K562 (cell line): ENCODE data around the gene PPARG. TPM values are rescaled to one million over a fixed set of nuclear protein-coding genes. Genes with fewer than 3 reads are reported as not detected.
A peak's percentile ranks its signal among the peaks of the same experiment; 100 is the strongest.

Experiments
- C11orf30 ChIP-seq: fragments of 450-650 bp; IDR thresholded peaks from 2 replicates; pipeline ENCODE4 v1.6.1; 2016; ENCODE audit warnings: low read depth, mild to moderate bottlenecking
- CBX1 ChIP-seq: sonication (generic); IDR thresholded peaks from 2 replicates; pipeline ENCODE4 v1.6.1; 2016; ENCODE audit warnings: antibody characterized with exemption, low read depth, mild to moderate bottlenecking
- DMBX1 ChIP-seq: fragments of 250-450 bp; sonication (Bioruptor Pico); IDR thresholded peaks from 2 replicates; pipeline ENCODE4 v1.8.0; 2022; ENCODE audit warnings: inconsistent platforms, mild to moderate bottlenecking, moderate library complexity, borderline replicate concordance
- ETV5 ChIP-seq: sonication (generic); formaldehyde crosslinking; IDR thresholded peaks from 2 replicates; pipeline ENCODE4 v1.4.0; 2020; ENCODE audit warnings: low read depth, mild to moderate bottlenecking, missing genetic modification reagents
- GATA2 ChIP-seq: sonication (generic); formaldehyde crosslinking; IDR thresholded peaks from 2 replicates; pipeline ENCODE4 v1.4.0; 2020; ENCODE audit warnings: mild to moderate bottlenecking, missing genetic modification reagents
- GTF2B ChIP-seq: IDR thresholded peaks from 2 replicates; pipeline ENCODE4 v1.6.1; 2011; ENCODE audit not compliant: insufficient read length; ENCODE audit errors: extremely low read depth
- HMBOX1 ChIP-seq: sonication (generic); IDR thresholded peaks from 2 replicates; pipeline ENCODE4 v1.6.1; 2016
- IRF2 ChIP-seq: sonication (generic); formaldehyde crosslinking; IDR thresholded peaks from 2 replicates; pipeline ENCODE4 v1.8.1; 2022; ENCODE audit warnings: mild to moderate bottlenecking, missing genetic modification reagents
- L3MBTL2 ChIP-seq: fragments of 450-650 bp; IDR thresholded peaks from 2 replicates; pipeline ENCODE4 v1.6.1; 2016; ENCODE audit warnings: mild to moderate bottlenecking, moderate library complexity
- MITF ChIP-seq: IDR thresholded peaks from 2 replicates; pipeline ENCODE4 v1.6.1; 2014; ENCODE audit warnings: antibody characterized with exemption
- MNT ChIP-seq, 2 experiments: fragments of 450-650 bp; conservative IDR thresholded peaks; 2 replicates each; pipeline ENCODE4 v1.6.1; 2017; ENCODE audit warnings: mild to moderate bottlenecking in 2 of 2, moderate library complexity in 2 of 2
- NCOA1 ChIP-seq: fragments of 450-650 bp; IDR thresholded peaks from 2 replicates; pipeline ENCODE4 v1.6.1; 2016; ENCODE audit warnings: low read depth
- NR2C2 ChIP-seq, 2 experiments: fragments of 200-800 bp in 1 of 2; sonication (Bioruptor generic) in 1 of 2; sonication (generic) in 1 of 2; formaldehyde crosslinking in 1 of 2; IDR thresholded peaks; 2 replicates each; pipeline versions ENCODE4 v1.6.1 to v1.8.0; 2016 to 2022; ENCODE audit warnings: mild to moderate bottlenecking in 1 of 2, missing compliant biosample characterization in 1 of 2, missing genetic modification characterization in 1 of 2, missing genetic modification reagents in 1 of 2
- PCBP2 ChIP-seq: fragments of 200-400 bp; formaldehyde crosslinking; IDR thresholded peaks from 2 replicates; pipeline ENCODE4 v1.6.1; 2018; ENCODE audit warnings: low read length, low read depth, mild to moderate bottlenecking, moderate library complexity; ENCODE audit not compliant: poor library complexity, severe bottlenecking
- PRDM10 ChIP-seq: fragments of 450-650 bp; IDR thresholded peaks from 2 replicates; pipeline ENCODE4 v1.6.1; 2018; ENCODE audit not compliant: partially characterized antibody
- TAF9B ChIP-seq: fragments of 450-650 bp; IDR thresholded peaks from 2 replicates; pipeline ENCODE4 v1.6.1; 2018; ENCODE audit warnings: mild to moderate bottlenecking; ENCODE audit not compliant: partially characterized antibody
- XRCC4 ChIP-seq: IDR thresholded peaks from one replicate; pipeline ENCODE4 v1.6.1; 2011; ENCODE audit not compliant: insufficient read depth, insufficient read length; ENCODE audit errors: extremely low read depth
- ZNF79 ChIP-seq: fragments of 250-450 bp; sonication (Bioruptor Pico); IDR thresholded peaks from 2 replicates; pipeline ENCODE4 v1.4.0; 2020; ENCODE audit warnings: low read depth, mild to moderate bottlenecking, moderate library complexity
- polyA plus RNA-seq, 8 experiments: library from polyadenylated mRNA; depleted of rRNA in 4 of 8; stranded (reverse) in 5 of 8; unstranded in 3 of 8; fragments of >200 nt; fragmentation: Nextera tagmentation in 2 of 8; fragmentation: Illumina TruSeq in 1 of 8; extraction: Ambion mirVana in 2 of 8; extraction: Trizol in 1 of 8; gene quantifications; 2 replicates each; pipeline versions ENCODE4 v1.2.1 to v1.2.3, GENCODE V29; 2011 to 2014; ENCODE audit warnings: inconsistent platforms in 1 of 8, missing spikeins in 1 of 8
- total RNA-seq, 7 experiments: library from RNA; depleted of rRNA in 6 of 7; stranded (reverse); fragments of >200 nt in 6 of 7; fragmentation: Illumina TruSeq in 2 of 7; extraction: Trizol in 2 of 7; gene quantifications; 2 replicates each; pipeline versions ENCODE4 v1.2.1 to v1.2.3, GENCODE V29; 2011 to 2021; ENCODE audit warnings: low replicate concordance in 1 of 7

Gene PPARG
- total and polyA plus RNA-seq, 9 of the 15 experiments (the other 6 are each of a cell fraction or from before 2014, with no cell fraction given) = not detected

GRCh38 chr3:12405432-12406272, 116.8 kb downstream of the PPARG start (continued):
- TF ChIP-seq PCBP2 (no peak), NCOA1 (peak; percentile 47; the same call in 1 of the 2 replicates), ZNF79 (CRISPR knock-in tag) (no peak), L3MBTL2 (peak; percentile 49), GATA2 (CRISPR knock-in tag) (peak; percentile 93), MNT (conservative IDR thresholded peaks at IDR 0.05) (0 out of 4 replicates have a peak, but pooled peaks of 1 of the 2 experiments have one; percentile 34), GTF2B (no peak), C11orf30 (peak; percentile 6; the same call in 1 of the 2 replicates), TAF9B (peak; percentile 71), XRCC4 (no peak), PRDM10 (no peak), NR2C2 (CRISPR knock-in tag; IDR thresholded peaks at IDR 0.05) (no peak), NR2C2 (tag; IDR thresholded peaks at IDR 0.05) (peak; percentile 92), CBX1 (peak; percentile 53; the same call in 1 of the 2 replicates), HMBOX1 (peak; percentile 75), ETV5 (CRISPR knock-in tag) (peak; percentile 87), MITF (peak; percentile 47; the same call in 1 of the 2 replicates), IRF2 (CRISPR knock-in tag) (no peak), DMBX1 (CRISPR knock-in tag) (peak; percentile 46; the same call in 1 of the 2 replicates)
